HG03175 (cell line): Measurements from ENCODE around the gene DAPK3.
"Not testable (repeated sequence)": the region's sequence is repeated elsewhere in the genome, so short reads cannot be mapped to it uniquely, and the experiment has no call there.

ENCODE experiments used
- ATAC-seq: cut with Tn5 transposase; IDR thresholded peaks from one replicate; pipeline ENCODE4 v1.9.1; 2021; ENCODE audit warnings: mild to moderate bottlenecking, moderate library complexity; ENCODE audit not compliant: unreplicated experiment

Gene DAPK3

DNA sequence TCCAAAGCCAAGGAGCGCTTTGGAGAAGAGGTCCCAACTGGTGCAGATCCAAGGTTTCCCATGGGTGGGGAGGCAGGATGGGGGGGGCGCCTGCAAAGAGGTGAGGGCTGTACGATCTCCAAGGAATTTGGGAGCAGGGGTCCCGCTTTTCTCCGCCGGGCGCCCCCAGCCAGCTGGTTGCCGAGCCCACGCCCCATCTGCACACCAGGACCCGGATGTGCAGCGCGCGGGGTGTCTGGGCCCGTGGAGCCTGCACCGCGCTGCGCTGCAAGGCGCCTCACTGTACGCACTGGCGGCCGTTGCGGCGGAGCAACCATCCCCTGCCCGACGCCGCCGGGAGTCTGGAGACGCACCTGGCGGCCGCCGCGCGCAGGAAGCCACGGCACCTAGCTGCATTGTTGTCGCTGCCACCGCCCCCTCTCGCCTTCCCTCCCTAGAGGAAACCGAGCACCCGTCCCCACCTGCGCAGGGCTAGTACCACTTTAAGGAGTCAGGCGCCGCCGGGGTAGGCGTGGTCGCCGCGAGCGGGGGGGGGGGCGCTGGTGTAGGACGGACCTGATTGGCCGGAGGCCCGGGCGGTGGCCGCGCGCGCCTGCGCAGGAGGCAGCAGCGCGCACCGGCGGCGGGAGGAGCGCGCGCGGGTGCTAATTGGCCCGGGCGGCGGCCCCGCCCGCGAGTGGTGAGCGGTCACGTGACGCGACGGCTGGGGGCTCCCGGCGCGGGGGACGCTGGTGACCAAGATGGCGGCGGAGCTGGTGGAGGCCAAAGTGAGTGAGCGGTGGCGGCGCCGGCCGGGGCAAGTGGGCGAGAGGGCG lies 36.3 kb upstream of the DAPK3 start, which contains the start of gene PIAS4:
Gene PIAS4, plus strand, starts transcription at position 716 of the 815 bp plus-strand sequence. Its CDS starts 25 bp downstream, at position 741.
- ATAC-seq, result peak; percentile 83

DNA sequence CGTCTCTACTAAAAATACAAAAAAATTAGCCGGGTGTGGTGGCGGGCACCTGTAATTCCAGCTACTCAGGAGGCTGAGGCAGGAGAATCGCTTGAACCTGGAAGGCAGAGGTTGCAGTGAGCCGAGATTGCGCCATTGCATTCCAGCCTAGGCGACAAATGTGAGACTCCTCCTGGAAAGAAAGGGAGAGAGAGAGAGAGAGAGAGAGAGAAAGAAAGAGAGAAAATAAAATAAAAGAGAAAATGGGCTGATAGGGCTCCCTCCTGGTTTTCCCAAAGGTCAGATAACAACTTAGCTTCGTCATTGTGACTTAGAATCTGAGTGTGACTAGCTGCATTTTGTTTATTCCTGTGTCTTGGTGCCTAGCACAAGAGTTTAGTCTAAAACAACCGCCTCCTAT lies 34.5 kb upstream of the DAPK3 start:
- ATAC-seq, result not testable (repeated sequence)

DNA sequence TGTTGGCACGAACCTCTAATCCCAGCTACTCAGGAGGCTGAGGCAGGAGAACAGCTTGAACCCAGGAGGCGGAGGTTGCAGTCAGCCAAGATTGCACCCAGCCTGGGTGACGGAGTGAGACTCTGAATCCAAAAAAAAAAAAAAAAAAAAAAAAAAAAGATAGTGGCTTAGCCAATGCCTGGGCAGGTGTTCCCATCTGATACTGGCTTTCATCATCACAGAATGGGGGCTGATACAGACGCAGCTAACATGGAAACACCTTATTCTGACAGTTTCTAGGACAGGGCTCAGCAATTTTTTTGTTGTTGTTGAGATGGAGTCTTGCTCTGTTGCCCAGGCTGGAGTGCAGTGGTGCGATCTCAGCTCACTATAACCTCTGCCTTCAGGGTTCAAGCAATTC lies 29.9 kb upstream of the DAPK3 start:
- ATAC-seq, result not testable (repeated sequence)

DNA sequence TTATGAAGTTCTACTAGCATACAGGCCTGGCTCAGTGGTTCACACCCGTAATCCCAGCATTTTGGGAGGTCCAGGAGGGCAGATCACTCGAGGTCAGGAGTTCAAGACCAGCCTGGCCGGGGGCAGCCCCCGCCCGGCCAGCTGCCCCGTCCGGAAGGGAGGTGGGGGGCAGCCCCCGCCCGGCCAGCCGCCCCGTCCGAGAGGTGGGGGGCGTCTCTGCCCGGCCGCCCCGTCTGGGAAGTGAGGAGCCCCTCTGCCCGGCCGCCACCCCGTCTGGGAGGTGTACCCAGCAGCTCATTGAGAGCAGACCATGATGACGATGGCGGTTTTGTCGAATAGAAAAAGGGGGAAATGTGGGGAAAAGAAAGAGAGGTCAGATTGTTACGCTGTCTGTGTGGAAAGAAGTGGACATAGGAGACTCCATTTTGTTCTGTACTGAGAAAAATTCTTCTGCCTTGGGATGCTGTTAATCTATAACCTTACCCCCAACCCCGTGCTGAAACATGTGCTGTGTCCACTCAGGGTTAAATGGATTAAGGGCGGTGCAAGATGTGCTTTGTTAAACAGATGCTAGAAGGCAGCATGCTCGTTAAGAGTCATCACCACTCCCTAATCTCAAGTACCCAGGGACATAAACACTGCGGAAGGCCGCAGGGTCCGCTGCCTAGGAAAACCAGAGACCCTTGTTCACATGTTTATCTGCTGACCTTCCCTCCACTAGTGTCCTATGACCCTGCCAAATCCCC lies 27.9 kb upstream of the DAPK3 start:
- not testable (repeated sequence) for ATAC-seq

DNA sequence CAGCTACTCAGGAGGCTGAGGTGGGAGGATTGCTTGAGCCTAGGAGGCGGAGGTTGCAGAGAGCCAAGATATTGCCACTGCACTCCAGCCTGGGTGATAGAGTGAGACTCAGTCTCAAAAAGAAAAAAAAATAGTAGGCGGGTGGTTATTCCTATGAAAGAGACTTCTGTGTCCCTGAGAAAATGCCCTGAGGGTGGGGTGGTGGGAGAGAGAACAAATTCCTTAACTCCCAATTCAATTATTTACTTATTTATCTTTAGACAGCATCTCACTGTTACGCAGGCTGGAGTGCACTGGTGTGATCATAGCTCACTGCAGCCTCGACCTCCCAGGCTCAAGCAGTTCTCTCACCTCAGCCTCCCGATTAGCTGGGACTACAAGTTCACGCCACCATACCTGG lies 24.7 kb upstream of the DAPK3 start:
- ATAC-seq, result no peak

DNA sequence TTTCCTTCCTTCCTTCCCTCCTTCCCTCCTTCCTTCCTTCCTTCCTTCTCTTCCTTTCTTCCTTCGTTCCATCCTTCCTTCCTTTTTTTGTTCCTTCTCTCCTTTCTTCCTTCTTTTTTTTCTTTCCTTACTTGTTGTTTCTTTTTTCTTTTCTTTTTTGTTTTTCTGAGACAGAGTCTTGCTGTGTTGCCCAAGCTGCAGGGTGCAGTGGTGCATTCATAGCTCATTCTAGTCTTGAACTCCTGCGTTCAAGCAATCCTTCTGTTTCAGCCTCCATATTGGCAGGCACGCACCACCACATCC lies 19.9 kb upstream of the DAPK3 start:
- no peak for ATAC-seq

DNA sequence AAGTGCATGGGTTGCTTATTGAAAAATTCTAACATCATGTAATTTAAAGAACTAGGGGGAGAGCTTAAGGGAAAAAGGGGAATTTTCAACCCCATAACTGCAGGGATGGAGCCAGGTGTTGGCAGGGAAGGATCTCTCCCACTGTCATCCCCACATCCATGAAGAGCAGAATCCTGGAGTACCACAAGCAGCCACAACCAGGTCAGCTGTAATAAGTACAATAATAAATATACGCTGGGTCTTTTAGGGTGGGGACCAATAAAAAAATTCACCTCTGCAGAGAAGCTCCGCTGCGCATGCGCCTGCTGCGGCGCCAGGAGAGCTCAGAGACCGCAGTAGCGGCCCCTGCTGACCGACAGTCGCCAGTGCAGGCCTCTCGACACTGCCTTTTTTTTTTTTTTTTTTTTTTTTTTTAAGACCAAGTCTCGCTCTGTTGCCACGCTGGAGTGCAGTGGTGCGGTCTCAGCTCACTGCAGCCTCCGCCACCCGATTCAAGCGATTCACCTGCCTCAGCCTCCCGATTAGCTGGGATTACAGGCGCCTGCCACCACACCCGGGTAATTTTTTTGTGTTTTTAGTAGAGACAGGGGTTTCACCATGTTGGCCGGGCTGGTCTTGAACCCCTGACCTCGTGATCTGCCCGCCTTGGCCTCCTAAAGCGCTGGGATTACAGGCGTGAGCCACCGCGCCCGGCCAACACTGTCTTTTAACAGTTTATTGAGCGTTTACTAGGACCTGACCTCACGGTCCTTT lies 16.9 kb upstream of the DAPK3 start:
- peak; percentile 47 for ATAC-seq

DNA sequence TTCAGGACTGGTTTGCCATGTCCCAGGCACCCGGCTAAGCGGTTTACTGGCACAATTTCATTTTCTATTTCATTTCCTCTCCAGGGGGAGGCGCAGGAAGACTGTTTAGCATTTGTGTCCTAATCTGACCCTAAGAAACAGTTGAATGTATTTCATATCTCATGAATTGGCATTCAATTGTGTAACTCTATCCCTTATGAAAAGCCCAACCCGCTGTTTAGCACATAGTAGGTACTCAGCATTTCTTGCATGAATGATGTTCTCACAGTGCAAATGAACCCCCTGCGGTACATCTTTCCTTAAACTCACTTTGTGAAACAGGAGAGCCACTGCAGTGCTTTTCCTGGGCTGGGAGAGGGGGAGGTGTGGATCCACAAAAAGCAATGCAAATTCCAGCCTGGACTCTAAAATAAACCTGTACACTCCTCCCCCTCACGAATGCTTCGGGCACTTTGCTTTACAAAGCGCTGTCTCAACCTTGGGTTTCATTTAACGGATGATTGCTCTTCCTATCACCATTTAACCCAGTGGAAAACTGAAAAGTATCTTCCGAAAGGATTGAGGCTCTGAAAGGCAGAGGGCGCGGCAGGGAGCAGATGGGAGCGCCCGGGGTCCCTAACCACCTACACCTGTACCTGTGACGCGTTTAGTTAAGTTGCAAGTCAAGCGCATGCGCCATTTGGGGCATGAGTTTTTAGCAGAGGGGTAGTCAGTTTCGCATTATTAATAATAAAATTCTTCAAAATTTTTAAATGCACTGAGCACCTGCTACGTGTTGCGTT lies 15.6 kb upstream of the DAPK3 start:
- ATAC-seq, result no peak

DNA sequence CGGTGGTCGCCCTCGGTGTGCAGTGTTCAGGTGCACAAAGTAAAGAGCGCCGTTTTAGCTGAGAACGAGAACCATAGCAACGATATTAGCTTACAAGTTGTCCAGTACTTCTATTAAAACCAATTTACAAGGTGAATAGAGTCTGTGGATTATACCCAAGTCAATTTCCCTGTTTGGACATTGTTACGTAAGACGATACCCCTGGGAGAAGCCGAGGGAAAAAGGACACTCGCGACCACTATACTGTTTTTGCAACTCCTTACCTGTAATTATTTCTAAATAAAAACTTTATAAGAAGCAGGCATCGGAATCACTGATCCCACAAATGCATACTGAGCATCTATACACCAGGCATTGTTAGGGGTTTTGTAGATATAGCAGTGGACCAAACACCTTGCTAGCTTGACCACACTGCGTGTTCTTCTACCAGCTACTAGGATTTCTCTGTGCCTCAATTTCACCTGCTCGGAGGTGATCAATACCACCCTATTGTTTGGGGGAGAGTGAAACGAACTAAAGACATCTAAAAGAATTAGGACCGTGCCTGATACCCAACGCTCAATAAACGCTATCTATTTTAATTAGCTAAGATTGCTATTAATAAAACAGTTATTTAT lies 14.9 kb upstream of the DAPK3 start:
- no peak for ATAC-seq

DNA sequence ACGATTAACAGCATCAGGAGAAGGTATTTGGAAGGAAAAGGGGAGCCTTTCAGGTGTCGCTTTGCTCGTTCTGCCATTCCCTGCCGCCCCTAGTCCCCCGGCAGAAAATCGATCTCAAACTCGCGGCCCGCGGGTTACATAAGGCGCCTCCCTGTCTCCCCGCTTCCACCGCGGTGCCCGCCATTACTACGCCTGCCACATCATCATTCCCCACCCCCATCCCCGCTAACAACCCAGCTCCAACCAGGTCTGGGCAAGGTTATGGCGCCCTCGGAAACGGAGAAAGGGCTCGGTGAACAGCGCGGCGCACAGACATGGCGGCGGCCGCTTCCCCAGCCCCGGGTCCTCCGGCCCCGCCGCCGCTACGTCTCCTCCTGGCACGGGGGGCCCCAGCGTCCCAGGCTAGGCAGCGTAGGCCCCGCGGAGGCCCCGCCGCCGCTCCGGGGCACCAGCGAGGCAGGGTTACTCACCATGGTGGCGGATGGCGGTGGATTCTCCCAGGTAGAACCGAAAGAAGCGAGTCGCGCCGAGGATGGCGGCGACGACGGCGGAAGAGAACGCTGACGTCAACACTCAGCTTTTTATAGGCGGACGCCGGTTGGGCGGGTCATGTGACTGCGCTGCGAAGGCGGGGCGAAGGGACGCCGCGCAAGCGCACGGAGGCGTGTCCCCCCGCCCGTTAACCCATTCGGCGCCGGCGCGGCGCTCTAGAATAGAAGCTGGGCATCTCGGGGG lies 14.2 kb upstream of the DAPK3 start, which contains the start of gene EEF2:
Gene EEF2, minus strand, starts transcription at position 556 of the 735 bp plus-strand sequence. Its CDS starts 83 bp downstream, at position 473.
- peak; percentile 45 for ATAC-seq

DNA sequence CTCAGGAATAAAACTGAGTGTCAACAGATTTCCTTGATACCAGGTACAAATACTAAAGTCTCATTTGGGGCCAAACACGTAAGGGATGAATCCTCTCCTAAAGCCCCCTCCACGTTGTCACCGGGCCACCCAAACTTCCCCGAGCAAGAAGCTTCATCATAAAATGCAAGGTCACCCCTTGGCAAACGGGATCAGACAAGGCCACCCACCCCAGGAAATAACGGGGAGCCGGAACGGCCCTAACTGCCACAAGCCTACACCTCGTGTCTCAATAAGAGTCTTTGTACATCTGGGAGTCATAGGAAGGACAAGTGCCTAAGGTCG lies 13.6 kb upstream of the DAPK3 start:
- ATAC-seq, result no peak

DNA sequence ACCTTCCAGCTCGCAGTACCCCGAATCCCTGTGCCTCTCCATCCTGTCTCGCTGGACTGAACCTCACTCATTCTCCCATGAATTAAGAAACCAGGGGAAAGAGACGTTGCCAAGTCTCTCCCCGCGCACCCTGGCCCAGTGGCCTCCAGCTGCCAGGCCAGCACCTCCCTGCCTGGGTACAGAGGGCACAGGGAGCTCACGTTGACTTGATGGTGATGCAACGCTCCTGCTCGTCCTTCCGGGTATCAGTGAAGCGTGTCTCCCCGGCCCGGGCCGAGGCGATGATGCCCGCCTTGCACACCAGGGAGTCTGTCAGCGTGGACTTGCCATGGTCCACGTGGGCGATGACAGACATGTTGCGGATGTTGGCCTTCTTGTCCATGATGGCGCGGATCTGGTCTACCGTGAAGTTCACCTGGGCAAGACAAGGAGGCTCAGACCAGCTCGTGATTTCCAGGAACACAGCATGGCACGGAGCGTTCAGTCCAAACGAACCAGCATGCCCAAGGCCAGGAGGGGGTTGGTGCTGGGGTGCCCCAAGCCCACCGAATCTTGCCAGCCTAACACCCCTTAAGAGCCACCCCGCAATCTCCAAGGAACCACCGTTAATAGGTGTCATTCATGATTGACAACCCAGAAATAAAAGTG lies 13.2 kb upstream of the DAPK3 start:
- ATAC-seq, result no peak

DNA sequence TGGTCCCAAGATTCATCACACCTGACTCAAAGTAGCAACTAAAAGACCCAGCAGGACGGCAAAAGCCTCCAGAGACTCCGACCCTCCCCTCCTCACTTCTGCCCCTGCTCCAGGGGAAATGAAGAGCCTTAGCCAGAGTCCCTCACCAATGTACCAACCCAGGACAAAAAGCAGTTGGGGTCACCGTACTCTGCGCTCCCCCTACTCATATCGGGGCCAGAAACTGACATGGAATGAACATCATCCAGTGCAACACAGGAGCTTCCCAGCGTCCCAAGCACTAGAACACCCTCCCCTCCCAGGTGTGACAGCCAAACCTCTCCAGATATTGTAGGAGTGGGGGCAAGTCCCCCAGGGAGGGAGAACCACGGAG lies 12.6 kb upstream of the DAPK3 start:
- no peak for ATAC-seq

DNA sequence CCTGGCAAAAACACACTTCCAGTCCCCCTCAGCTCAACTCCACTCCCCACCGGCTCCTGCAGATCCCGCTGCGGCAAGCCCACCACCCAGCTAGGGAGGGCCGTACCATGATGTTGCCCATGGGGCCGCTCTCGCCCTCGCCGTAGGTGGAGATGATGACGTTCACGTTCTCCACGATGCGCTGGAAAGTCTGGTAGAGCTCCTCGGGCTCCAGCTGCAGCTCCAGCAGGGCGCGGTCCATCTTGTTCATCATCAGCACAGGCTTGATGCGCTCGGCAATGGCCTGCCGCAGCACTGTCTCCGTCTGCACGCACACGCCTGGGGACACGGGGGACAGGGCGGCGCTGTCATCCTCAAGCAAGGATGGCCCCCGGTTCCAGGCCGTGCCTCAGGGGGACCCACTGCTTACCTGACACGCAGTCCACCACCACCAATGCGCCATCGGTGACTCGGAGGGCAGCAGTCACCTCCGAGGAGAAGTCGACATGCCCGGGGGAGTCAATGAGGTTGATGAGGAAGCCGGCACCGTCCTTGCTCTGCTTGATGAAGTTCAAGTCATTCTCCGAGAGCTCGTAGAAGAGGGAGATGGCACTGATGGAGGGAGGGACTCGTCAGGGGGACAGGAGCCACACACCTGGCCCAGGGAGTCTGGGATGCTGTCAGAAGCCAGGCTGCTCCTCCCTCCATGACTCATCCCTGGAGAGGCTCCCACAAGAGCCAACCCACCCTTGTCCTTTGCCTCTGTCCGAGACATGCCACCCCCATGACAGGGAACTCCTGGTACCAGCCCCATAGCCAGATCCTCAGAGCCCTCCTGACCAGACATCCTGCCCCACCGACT lies 12.0 kb upstream of the DAPK3 start:
- no peak for ATAC-seq

DNA sequence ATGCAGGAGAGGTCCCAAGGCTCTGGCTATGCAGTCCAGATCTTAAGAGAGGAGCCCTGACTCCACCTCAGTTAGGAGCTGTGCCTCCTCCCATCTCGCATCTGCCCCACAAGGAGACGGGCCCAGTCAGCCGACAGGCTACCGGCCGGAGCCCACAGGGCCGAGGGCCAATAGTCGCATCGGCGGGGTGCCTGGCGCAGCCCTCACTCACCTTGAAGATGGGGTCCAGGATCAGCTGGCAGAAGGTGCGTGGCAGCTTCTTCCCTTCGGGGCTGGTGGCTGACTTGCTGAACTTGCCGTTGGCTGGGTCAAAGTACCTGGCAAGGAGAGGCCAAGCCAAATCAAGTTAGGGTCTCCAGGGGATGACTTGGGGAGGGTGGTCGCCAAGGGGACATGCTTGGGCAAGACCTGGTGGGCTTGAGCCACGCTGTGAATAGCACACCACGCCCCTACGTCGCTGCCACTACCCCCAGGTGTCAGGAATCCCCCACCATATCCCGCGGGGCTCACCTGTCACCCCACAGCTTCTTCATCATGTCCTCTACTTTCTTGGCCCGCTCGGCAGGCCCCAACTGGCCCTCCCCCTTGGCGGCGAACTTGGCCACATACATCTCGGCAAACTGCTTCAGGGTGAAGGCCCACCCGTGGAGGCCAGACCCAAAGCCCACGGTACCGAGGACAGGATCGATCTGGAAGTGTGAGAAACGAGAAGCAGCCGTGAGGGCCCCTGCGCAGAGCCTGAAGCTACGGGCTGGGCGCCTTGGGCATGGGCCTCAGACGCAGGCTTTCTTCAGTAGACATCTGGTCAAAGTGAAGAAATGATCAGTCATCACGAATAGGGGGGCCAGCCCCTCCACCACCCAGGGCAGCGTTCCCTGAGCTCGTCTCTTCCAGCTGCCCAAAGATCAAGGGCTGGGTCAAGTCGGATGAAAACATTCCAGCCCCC lies 11.1 kb upstream of the DAPK3 start:
- ATAC-seq, result no peak

DNA sequence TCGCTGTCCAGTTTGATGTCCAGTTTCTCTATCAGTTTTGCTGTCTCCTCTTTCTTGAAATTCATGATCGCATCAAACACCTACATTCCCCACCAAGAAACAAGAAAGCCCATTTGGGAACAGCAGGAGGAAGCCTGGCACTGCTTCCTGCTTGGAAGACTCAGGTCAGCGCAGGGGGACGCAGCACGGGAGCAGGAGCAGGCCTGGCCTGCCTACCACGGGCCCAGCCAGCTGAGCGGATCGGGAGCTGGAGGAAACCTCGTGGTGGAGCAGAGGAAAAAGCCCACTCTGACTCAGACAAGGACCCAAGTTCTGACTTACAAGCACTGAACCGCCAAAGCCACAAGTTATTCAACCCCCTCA lies 10.5 kb upstream of the DAPK3 start:
- no peak for ATAC-seq
